COR-L47 (cell line): ENCODE measurements around the gene HOXC13.

Experiments
- DNase-seq: peaks from one replicate; lab custom pipeline; 2025; lab: John Stamatoyannopoulos, UW

Gene HOXC13, protein sequence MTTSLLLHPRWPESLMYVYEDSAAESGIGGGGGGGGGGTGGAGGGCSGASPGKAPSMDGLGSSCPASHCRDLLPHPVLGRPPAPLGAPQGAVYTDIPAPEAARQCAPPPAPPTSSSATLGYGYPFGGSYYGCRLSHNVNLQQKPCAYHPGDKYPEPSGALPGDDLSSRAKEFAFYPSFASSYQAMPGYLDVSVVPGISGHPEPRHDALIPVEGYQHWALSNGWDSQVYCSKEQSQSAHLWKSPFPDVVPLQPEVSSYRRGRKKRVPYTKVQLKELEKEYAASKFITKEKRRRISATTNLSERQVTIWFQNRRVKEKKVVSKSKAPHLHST

DNA sequence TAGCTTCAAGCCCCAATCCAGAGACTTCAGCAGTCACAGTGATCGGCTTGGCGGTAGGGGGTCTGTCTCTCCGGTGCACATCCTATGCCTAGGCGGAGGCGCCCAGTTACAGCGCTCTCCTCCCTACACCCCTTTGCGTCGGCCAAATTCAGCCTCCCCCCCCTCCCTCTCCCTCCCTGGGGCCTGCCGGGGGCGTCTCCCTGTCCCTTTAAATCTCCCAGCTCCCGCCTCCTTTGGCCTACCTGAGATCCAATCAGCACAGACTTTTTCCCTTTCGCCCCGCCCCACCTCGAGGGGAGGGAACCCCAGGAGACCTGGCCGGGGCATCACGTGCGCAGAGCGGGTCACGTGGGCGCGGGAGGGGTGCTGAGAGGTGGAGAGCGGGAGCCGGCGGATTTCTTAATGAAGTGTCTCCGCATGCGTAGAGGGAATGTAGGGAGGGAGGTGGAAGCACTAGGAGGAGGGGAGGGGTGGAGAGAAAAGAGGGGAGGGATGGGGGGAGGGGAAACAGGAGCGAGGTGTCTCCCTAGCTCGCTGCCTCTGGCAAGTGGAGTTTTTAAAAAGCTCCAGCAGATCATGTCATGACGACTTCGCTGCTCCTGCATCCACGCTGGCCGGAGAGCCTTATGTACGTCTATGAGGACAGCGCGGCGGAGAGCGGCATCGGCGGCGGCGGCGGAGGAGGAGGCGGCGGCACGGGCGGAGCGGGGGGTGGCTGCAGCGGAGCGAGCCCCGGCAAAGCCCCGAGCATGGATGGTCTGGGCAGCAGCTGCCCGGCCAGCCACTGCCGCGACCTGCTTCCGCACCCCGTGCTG is at the start of gene HOXC13:
Gene HOXC13 (plus strand): TSS at position 506 of the 815 bp plus-strand sequence. CDS start 76 bp downstream, at position 582.
- DNase-seq, result no peak

DNA sequence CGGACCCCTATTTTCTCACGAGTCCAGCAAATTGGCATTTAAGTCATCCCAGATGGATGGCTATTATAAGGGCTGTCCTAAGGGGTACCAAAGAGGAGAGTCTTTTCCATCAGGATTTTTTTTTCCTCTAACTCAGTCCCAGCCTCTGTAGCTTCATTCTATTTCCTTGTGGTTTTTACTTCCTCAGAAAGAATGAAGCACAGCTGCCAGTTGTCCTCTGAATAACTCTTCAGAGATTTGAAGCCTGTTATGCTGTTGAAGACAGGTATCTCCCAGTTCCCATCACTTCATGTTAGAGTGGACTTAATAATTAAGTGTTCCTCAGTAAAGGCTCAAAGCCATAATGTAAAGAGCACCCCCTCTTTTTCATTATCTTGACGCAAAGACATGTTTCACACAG is 48.5 kb upstream of the HOXC13 start:
- DNase-seq, result no peak

DNA sequence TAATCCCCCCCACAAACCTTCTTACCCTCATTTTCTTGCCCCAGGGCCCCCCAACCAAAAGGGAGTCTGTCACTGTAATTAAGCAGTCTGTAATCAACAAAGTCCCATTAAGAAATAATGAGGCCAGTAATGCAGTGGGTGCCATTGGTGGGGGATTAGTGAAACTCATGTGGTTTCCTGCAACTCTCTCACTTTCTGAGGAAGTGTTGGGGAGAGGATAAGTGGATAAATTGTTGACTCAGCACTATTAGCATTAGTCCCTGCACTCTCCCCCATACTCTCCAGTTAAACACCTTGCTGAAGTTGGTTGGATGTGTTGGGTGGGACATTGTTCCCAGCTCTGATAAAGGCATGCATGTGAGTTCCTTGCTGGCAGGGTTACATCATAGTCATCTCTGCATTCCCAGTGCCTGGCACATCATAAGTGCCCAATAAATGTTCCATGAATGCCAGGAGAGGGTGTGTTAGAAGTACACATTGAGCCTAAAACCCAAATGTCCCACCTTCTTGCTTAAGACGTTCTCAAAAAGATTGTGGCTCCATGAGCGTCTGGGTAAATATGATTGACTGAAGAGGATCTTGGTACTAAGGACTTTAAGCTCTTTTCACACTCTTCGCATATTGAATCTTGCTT is 45.8 kb upstream of the HOXC13 start:
- DNase-seq, result no peak

DNA sequence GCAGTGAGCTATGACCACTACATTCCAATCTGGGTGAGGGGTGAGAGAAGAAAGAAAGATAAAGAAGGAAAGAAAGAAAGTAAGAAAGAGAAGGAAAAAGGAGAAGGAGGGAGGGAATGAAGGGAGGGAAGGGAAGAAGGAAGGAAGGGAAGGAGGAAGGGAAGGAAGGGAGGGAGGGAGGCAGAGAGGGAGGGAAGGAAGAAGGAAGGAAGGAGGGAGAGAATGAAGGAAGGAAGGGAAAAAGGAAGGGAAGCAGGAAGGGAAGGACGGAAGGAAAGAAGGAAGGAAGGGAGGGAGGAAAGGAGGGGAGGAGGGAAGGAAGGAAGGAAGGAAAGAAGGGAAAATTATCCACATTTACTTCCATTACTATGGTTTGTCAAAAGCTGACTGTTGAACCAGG is 39.4 kb upstream of the HOXC13 start:
- DNase-seq, result no peak

DNA sequence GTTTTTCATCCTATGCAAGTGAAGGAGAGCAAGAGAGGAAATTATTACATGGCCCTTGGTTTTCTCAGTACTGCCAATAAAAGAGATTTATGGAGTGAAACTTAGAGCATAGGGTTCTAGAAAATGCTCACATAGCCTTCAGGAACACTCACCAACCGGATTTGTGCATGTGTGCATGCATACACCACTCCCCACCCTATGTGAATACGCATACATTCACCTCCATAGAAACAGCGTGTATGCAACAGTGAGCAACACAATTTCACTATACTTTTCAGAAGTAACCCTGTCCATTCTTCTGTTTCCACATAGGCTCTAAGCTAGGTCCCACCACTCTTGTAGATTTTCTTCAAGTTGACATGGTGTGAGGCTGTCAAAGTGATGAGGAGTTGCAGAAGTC is 31.5 kb upstream of the HOXC13 start:
- no peak for DNase-seq

DNA sequence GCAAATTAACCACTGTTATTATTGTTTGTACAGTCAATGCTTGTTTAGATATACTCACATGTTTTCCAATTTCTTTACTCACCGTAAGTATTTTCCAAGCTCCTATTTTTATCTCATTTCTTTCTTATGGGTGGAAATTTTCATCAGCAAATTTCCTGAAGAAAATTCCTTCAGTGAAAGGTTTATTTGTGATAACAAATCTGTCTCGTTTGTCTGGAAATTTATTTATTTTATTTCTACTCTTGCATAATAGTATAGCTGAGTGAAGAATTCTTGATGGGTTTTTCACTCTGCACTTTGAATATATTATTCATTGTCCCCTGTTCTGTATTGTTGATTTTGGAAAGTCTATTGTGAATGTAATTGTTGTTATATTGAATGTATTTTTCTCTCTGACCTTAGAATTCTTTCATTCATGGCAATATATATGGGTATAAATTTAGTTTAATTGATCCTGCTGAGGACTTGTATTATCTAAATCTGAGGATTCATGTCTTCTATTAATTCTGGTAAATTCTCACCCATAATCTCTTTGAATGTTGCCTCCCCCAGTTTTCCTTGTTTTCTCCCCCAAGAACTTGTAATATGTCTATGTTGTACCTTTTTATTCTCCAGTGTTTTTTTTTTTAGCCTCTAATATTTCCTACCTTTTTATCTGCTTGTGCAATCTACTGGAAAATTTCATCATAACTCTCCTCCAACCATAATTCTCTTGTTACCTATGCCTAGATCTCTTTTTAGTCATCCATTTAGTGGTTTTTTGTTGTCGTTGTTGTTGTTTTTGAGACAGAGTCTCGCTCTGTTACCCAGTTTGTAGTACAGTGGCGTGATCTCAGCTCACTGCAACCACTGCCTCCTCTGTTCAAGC is 21.6 kb upstream of the HOXC13 start:
- DNase-seq, result no peak

DNA sequence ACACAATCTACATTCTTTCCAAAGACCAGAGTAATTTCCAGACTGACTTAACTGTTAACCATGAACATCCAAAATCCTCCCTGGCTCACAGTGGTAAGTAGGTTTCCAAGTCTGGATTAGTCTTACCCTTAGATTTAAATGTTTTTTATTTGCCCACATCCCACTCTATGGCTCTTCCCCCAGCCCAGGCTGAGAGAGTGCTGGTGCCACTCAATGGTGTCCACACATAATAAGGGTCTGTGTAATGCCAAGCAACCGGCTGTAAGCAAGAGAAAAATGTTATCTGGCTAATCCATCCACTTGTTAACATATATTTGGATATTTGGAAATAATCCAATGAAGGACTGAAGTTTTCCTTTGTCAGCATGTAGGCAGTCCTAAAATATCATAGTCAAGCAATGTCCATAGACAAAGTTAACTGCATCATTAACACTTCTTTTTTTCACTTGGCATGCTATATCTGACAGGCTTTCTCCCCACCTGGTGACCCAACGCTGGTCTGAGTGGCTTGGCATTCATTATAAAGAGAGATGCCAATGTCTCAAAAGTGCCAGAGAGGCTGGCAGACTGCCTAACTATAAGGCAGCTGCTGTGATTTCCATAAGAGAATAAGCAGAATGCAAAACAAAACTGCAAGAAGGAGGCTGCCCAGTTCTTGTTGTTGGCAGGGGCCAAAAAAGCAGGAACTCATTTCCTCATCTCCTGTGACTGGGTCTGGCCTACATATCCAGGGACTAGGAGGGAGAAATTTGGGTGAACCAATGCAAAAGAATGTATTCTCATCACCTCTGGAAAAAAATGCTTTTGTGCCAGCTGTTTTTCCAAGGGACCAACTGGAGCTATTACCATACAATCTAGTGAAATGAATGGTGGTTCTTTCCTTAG is 13.9 kb upstream of the HOXC13 start:
- DNase-seq, result no peak

DNA sequence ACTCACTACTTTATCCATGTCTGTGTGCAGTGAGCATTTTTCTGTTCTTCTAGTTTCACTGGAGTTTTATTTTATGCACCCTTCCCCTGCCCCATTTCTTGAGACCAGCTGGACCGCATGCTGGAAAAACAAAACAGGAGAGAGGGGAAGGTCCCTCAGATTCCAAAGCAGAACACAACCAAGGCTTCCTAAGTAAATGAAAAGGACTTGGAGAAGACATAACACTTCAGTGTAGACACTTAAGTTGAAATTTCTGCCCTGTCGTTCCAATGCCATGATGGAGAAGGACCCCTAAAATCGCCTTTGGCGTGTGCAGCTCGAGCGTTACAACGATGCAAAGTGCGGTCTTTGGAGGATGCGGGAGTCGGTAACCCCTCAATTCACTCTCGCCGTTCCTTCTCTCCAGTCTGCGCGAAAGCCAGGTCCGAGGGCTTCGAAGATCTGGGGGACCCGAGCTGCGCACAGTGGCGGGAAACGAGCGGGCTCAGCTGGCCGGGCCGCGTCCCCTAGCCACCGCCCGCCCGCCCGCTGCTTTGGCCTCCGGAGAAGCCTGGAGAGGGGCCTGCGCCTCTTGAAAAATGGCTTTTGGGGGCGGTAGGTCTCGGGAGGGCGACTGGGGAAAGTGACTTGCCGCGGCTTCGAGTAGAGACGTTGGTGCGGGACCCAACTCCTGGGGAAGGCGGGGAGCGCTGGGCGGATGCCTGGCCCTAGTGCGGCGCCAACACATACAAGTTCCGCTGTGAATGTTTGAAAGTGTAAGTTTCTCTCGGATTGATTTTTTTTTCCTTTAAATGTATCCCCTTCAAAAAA is 11.2 kb upstream of the HOXC13 start:
- DNase-seq, result no peak

DNA sequence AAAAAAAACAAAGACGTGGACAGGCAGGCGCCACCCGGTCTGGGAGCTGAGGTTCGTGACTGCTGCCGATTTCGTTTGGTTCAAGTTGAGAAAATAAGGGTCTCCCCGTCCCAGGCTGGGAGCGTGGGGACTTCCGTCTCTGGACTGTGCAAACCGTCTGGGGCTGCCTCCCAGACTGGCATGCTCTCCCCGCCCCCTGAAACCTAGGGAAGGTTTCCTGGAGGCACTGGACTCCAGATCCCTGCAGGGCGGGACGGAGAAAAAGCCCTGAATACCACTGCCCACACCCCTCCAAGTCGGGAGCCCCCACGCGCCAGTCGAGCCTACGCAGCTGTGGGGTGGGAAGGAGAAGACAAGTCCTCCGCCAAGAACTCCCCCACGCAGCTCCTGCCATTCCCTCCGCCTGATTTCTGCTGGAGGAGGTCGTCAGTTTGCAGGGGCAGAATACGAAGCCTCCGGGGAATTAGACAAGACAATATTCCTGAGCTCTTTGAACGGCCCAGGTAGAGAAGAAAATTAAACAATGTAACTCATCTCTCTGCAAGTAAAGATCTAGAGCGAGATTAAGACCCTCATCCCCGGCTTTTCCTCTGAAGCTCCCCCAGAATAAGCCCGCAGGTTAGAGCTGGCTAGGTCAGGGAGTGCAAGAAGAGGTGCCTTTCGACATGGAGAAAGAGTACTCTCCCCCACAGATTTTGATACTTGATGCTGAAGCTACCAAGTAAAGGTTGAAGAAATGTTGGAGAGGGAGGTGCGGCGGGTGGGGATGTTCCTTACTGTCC is 10.4 kb upstream of the HOXC13 start:
- no peak for DNase-seq

DNA sequence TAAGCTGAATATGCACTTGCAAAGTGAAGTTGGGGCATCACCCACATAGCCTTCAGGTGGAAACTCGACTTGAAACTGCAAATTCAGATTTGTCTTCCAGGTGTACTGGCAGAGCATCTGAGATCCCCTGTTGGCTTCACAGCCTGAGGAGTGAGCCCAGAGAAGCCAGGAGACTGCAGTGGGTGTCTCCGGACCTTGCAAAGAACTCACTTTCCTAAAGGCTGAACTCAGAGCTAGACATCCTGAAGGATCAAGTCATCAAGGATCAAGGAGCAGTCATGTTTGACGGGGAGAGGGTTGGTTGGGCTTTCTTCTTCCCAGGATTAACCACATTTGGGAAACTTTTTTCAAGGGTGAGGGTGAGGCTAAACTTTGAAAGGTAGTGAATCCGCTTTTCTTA is 9.1 kb upstream of the HOXC13 start:
- DNase-seq, result no peak

DNA sequence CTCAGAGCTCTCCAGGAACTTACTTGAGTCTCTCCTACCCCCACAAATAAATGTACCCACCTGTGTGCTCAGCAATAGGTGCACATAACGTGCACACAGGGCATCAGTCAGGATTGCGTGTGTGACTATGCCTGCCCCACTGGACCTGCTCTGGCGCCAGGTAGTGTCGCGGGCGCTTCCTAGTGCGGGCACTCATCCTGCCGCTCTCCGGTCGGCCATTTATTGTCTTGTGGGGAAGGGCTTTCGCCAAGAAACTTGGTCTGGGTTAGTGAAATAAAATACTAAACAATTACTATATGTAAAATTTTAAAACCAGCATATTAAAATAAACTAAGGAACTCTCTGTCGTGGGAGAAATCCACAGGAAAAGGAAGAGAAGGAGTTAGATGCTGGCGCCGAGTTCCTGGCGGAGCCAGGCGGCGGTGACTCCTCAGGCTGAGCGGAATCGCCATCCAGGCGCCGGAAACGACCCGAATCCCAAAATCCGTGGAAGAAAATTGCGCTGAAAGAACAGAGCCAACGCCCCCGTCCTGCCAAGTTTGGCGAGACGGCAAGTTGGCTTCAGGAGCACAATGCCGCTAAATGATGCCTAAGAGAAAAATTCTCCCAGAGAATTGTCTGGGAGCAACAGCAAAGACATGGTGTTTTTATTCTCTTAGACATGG is 7.9 kb upstream of the HOXC13 start:
- no peak for DNase-seq

DNA sequence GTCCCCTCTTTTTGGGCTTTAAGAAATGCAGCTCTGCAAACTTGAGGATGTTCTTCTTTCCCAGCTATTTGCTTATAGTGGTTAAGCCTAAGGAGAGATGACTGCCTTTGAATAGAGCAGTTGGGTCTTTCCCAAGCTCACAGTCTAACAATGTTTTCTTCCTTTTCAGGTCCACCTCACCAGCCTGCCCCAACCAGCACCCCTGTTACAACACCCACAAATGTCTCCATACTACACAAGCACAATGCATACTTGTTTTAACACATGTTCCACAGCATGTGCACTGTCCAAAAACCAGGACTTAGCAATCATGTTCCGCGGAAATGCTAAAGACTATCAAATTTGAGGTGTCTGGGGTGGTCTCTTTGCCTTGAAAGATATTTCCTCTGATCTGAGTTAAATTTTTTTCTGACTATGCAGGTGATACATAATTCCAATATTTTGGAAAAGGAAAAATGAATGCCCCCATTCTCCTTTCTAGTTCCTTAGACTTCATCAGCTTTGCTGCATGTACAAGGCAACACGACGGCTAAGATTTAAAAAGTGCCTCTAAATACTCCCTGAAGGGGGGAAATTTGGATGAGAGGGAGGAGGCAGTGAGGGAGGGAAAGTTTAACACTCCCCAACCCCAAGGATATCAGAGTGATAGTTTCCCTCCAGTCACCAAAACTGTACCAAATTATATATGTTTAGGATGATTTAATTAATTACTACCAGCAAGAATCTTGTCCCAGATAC is 6.6 kb upstream of the HOXC13 start:
- DNase-seq, result no peak

DNA sequence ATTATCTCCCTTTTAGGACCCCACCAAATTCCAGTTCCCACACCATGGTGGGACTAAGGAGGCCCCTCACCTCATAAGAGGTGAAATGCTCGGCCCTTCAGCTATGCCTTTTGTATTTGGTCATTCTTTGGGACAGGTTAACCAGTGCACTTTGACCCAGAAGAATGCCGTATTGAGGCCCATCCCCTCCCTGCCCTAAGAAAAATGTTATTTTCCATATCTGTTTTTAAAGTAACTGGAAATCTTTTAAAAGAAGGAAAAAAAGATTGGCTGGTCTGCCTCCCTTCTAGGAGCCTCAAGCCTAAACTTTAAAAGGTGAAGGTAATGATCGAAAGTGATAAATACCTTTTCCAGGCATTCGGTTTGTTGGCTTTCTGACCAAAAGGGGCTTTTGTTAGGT is 5.7 kb upstream of the HOXC13 start:
- no peak for DNase-seq

DNA sequence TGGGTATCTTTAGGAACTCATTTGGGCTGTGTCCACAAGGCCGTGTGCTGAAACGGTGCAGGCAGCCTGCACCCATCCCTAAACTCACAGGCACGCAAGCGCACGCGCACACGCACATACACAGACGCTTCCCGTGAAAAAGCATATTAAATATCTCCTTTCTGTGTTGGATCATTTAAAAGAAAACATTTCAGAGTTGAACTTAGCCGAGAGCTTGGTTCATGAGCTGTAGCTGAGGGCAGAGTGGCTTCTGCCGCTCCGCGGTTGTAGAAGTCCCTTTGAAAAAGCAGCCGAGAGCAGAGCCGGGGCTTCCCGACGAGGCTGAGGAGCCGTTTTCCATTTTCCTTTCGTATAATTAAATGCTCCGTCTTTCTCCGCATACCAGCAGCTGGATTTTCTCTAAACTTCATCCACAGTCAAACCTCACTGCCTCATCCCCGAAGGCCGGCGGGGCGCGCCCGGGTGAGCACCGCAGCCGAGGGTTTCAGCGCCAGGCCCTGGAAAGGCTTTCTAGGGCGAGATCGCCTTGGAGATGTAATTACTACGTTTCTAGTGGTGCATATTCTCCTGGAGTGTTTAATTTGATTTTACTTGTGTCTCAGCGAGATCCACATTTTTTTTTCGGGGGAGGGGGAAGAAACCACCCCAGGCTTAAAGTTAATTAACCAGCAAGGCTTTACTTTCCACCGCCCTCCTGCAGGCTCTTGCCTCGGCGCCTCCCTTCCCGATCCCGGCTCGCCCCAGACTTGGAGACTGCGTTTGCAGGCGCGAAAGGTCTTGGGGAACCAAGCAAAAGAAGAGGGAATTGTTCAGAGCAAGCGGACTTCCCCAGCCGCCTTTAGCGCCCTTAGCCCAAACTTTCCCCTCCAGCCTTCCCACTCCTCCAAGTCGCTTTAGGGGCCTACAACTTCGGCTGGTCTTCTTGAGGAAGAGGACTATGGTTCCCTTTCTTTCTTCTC is 3.0 kb upstream of the HOXC13 start:
- DNase-seq, result no peak

DNA sequence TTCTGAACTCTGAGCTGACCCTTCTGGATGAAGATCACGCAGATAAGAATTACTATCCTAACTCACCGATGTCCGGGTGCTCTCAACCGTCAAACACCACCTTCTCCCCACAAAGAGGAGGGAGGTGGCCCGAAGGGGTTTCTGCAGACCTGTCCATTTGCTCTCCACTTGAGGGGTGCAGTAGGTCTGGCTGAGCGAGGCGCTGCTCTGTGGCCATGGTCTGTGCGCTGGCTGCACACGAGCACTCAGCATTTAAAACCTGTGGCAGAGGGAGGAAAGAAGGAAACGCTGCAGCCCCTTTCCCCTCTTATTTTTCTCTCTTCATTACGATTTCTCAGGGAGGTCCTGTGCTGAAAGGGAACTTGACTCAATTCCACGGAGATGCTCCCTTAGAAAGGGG is 1.5 kb upstream of the HOXC13 start:
- DNase-seq, result no peak

DNA sequence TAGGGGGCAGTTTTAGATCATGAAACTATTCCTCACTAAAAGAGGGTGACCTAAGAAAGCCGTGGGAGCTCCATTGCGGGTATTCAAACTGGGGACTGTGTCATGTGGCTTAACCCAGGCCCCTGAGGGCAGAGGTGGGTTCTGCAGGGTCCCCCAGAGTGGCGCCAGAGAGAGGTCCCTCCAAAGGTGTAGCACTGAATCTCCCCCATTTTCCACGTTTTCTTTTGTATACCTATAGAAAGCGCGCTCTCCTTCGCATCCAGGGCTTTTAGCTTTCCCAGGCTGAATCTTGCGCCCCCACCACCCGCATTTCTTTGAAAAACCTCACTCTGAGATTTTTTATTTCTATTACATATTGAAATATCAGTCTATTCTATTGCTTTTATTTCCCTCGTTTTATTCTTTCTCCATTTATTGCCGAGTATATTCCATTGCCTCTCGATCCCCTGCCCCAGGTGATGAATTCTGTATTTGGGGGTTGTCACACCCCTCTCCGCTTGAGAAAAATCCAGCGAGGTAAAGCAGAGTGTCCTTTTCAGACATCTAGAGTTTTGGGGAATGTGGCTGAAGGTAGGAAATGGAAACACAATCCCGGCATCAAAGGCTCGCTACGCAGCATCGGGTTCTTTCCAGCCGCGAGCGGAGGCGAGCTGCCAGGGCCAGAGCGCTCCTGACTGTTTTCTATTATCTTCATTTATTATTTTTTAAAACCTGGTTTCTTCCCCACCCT is 870 bp upstream of the HOXC13 start:
- no peak for DNase-seq
